HepG2 (cell line): Measurements from ENCODE around the gene TXN. TPM values are rescaled to one million over a fixed set of nuclear protein-coding genes. Genes with fewer than 3 reads are reported as not detected.

Source experiments
- HMG20B ChIP-seq: conservative IDR thresholded peaks from 2 replicates; pipeline ENCODE4 v1.6.1; 2016; ENCODE audit warnings: missing genetic modification reagents, missing compliant biosample characterization
- IKZF4 ChIP-seq: sonication (generic); formaldehyde crosslinking; IDR thresholded peaks from 2 replicates; pipeline ENCODE4 v1.5.1; 2020; ENCODE audit warnings: borderline replicate concordance, mild to moderate bottlenecking, low read depth, missing genetic modification reagents; ENCODE audit errors: not compliant biosample characterization
- IRX3 ChIP-seq: sonication (generic); formaldehyde crosslinking; IDR thresholded peaks from 2 replicates; pipeline ENCODE4 v1.8.1; 2023; ENCODE audit warnings: mild to moderate bottlenecking, low read depth, missing genetic modification reagents, borderline replicate concordance
- MTERF4 ChIP-seq: sonication (generic); formaldehyde crosslinking; IDR thresholded peaks from 2 replicates; pipeline ENCODE4 v1.8.0; 2023; ENCODE audit warnings: mild to moderate bottlenecking, missing genetic modification reagents
- MYC ChIP-seq: sonication (generic); formaldehyde crosslinking; IDR thresholded peaks from 2 replicates; pipeline ENCODE4 v1.9.0; 2021; ENCODE audit warnings: missing genetic modification reagents, borderline replicate concordance
- POGZ ChIP-seq: sonication (generic); formaldehyde crosslinking; IDR thresholded peaks from 2 replicates; pipeline ENCODE4 v1.4.0; 2020; ENCODE audit warnings: mild to moderate bottlenecking, missing genetic modification reagents
- TBP ChIP-seq: sonication (generic); formaldehyde crosslinking; IDR thresholded peaks from 2 replicates; pipeline ENCODE4 v1.5.0; 2020; ENCODE audit warnings: missing genetic modification reagents
- TEF ChIP-seq: sonication (generic); formaldehyde crosslinking; IDR thresholded peaks from 2 replicates; pipeline ENCODE4 v1.5.0; 2020; ENCODE audit warnings: missing genetic modification reagents
- USF2 ChIP-seq, 2 experiments: sonication (generic) in 1 of 2; formaldehyde crosslinking in 1 of 2; IDR thresholded peaks; 2 replicates each; pipeline versions ENCODE4 v1.5.1 to v1.6.1; 2011 to 2020; ENCODE audit warnings: borderline replicate concordance in 1 of 2, low read depth in 1 of 2, low read length in 1 of 2, mild to moderate bottlenecking in 1 of 2, missing genetic modification reagents in 1 of 2, moderate library complexity in 1 of 2
- ZNF101 ChIP-seq: sonication (generic); formaldehyde crosslinking; IDR thresholded peaks from 2 replicates; pipeline ENCODE4 v1.4.0; 2020; ENCODE audit warnings: mild to moderate bottlenecking, low read depth, missing genetic modification reagents, borderline replicate concordance
- ZNF121 ChIP-seq: sonication (generic); formaldehyde crosslinking; IDR thresholded peaks from 2 replicates; pipeline ENCODE4 v1.5.0; 2020; ENCODE audit warnings: mild to moderate bottlenecking, missing genetic modification reagents
- ZNF331 ChIP-seq: sonication (generic); formaldehyde crosslinking; IDR thresholded peaks from 2 replicates; pipeline ENCODE4 v1.4.0; 2020; ENCODE audit warnings: missing genetic modification reagents
- ZNF552 ChIP-seq: sonication (generic); formaldehyde crosslinking; IDR thresholded peaks from 2 replicates; pipeline ENCODE4 v1.9.0; 2022; ENCODE audit warnings: missing genetic modification reagents, mild to moderate bottlenecking, borderline replicate concordance
- ZNF724P ChIP-seq: sonication (generic); formaldehyde crosslinking; IDR thresholded peaks from 2 replicates; pipeline ENCODE4 v1.8.0; 2022; ENCODE audit warnings: missing genetic modification reagents, borderline replicate concordance
- polyA plus RNA-seq, 8 experiments: library from polyadenylated mRNA; depleted of rRNA in 3 of 8; stranded (reverse) in 7 of 8; unstranded in 1 of 8; fragments of >200 nt; fragmentation: Illumina TruSeq in 4 of 8; extraction: Trizol in 4 of 8; gene quantifications; 2 replicates each; pipeline versions ENCODE4 v1.2.1 to v1.2.3, GENCODE V29; 2011 to 2016; ENCODE audit warnings: low read depth in 4 of 8, missing spikeins in 1 of 8, mixed read lengths in 1 of 8; ENCODE audit not compliant: insufficient read depth in 1 of 8
- total RNA-seq, 5 experiments: library from RNA; depleted of rRNA; stranded (reverse); fragments of >200 nt; fragmentation: Illumina TruSeq; extraction: Trizol; gene quantifications; 2 replicates each; pipeline ENCODE4 v1.2.3, GENCODE V29; 2016; ENCODE audit warnings: low read depth in 1 of 5
- TF ChIP-seq, protein P1 (sequence below): sonication (generic); formaldehyde crosslinking; IDR thresholded peaks from 2 replicates; pipeline ENCODE4 v1.5.0; 2020; ENCODE audit warnings: mild to moderate bottlenecking, missing genetic modification reagents
- TF ChIP-seq, protein P2 (sequence below): sonication (generic); formaldehyde crosslinking; IDR thresholded peaks from 2 replicates; pipeline ENCODE4 v1.8.1; 2022; ENCODE audit warnings: mild to moderate bottlenecking, missing genetic modification reagents
- TF ChIP-seq, protein P3 (sequence below): sonication (generic); formaldehyde crosslinking; IDR thresholded peaks from 2 replicates; pipeline ENCODE4 v1.5.0; 2020; ENCODE audit warnings: mild to moderate bottlenecking, missing genetic modification reagents

The TXN gene
- total and polyA plus RNA-seq, 2 of the 13 experiments (the other 11 are each of a cell fraction or from before 2014, with no cell fraction given): 364 to 470 TPM

DNA sequence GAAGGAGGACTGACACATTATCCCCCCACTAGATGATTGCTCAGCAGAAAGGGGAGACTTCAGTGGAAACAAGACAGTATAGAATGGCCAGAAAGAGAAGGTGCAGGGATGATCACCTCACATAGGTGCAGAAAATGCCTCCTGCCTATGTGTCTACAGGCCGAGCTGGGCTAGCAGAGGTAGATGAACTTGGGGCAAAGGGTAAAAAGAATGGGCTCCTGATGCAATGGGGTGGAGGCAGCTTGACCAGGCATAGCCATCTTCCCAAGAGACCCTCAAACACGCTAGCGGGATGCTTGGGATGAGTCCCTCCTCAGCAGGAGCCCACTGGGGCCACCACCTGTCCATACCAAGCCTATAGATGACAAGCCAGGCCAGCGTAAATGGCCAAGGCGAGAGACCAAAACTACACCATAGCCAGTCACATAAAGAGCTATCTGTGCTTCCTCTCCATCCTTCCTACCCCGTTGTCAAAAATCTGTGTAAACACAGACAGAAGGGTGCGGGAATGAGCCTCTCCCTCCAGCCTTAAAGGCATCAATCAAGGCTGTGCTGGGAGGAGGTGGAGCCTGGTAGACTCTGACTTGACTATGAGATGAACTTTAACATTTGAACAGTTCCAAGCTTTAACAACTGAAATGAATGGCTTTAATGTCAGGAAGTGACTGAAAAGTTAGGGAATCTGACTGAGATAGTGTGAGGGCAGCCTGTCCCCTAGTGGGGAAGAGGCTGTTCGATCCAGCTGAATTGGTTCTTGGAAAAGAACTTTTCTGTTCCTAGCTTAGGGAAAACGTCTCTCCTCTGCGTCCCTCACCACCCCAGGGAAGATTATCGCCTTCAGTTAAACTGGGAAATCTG is 58.7 kb downstream of the TXN start (continued):
- TF ChIP-seq ZNF331 (CRISPR knock-in tag): peak; percentile 64; the same call in 1 of the 2 replicates
- no peak for TF ChIP-seq MYC (CRISPR knock-in tag)
- TF ChIP-seq, protein P1, sequence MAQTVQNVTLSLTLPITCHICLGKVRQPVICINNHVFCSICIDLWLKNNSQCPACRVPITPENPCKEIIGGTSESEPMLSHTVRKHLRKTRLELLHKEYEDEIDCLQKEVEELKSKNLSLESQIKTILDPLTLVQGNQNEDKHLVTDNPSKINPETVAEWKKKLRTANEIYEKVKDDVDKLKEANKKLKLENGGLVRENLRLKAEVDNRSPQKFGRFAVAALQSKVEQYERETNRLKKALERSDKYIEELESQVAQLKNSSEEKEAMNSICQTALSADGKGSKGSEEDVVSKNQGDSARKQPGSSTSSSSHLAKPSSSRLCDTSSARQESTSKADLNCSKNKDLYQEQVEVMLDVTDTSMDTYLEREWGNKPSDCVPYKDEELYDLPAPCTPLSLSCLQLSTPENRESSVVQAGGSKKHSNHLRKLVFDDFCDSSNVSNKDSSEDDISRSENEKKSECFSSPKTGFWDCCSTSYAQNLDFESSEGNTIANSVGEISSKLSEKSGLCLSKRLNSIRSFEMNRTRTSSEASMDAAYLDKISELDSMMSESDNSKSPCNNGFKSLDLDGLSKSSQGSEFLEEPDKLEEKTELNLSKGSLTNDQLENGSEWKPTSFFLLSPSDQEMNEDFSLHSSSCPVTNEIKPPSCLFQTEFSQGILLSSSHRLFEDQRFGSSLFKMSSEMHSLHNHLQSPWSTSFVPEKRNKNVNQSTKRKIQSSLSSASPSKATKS (CRISPR knock-in tag): no peak
- TF ChIP-seq, protein P2, sequence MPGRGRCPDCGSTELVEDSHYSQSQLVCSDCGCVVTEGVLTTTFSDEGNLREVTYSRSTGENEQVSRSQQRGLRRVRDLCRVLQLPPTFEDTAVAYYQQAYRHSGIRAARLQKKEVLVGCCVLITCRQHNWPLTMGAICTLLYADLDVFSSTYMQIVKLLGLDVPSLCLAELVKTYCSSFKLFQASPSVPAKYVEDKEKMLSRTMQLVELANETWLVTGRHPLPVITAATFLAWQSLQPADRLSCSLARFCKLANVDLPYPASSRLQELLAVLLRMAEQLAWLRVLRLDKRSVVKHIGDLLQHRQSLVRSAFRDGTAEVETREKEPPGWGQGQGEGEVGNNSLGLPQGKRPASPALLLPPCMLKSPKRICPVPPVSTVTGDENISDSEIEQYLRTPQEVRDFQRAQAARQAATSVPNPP (CRISPR knock-in tag): no peak
- TF ChIP-seq IKZF4: no peak
- TF ChIP-seq ZNF552 (CRISPR knock-in tag): no peak
- no peak for TF ChIP-seq ZNF724P
- no peak; the same call in 1 of the 2 replicates for TF ChIP-seq POGZ (CRISPR knock-in tag)
- no peak for TF ChIP-seq USF2 (IDR thresholded peaks at IDR 0.05; ENCODE audit: low read depth, low read length)
- TF ChIP-seq USF2 (CRISPR knock-in tag; IDR thresholded peaks at IDR 0.05; ENCODE audit: borderline replicate concordance): no peak
- TF ChIP-seq IRX3 (CRISPR knock-in tag): no peak
- TF ChIP-seq HMG20B: no peak; the same call in 1 of the 2 replicates
- TF ChIP-seq TBP (CRISPR knock-in tag): no peak
- TF ChIP-seq TEF: no peak
- no peak for TF ChIP-seq ZNF101 (CRISPR knock-in tag)
- TF ChIP-seq MTERF4 (CRISPR knock-in tag): no peak
- TF ChIP-seq ZNF121 (CRISPR knock-in tag): 0 out of 2 replicates have a peak, but pooled peaks have one; percentile 10
- TF ChIP-seq, protein P3, sequence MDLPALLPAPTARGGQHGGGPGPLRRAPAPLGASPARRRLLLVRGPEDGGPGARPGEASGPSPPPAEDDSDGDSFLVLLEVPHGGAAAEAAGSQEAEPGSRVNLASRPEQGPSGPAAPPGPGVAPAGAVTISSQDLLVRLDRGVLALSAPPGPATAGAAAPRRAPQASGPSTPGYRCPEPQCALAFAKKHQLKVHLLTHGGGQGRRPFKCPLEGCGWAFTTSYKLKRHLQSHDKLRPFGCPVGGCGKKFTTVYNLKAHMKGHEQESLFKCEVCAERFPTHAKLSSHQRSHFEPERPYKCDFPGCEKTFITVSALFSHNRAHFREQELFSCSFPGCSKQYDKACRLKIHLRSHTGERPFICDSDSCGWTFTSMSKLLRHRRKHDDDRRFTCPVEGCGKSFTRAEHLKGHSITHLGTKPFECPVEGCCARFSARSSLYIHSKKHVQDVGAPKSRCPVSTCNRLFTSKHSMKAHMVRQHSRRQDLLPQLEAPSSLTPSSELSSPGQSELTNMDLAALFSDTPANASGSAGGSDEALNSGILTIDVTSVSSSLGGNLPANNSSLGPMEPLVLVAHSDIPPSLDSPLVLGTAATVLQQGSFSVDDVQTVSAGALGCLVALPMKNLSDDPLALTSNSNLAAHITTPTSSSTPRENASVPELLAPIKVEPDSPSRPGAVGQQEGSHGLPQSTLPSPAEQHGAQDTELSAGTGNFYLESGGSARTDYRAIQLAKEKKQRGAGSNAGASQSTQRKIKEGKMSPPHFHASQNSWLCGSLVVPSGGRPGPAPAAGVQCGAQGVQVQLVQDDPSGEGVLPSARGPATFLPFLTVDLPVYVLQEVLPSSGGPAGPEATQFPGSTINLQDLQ (CRISPR knock-in tag): no peak
